ENCODE measurements around the gene NUP210. TPM values are rescaled to one million over a fixed set of nuclear protein-coding genes. Genes with fewer than 3 reads are reported as not detected.

The NUP210 gene
- total and polyA plus RNA-seq, 2 donors (not counting 3 experiments of a cell fraction or from before 2014, with no cell fraction given), result 0.14 to 0.84 TPM

- Histone ChIP-seq H3K9me3 (replicated peaks; ENCODE audit: control insufficient read depth, insufficient read depth, low read length) (no peaks in the 10 kb centered on the region), H3K9ac (replicated peaks; ENCODE audit: extremely low read depth, insufficient read depth, low read length) (no peak overlapping the region), H3K36me3 (ENCODE audit: control insufficient read depth in 2 of 2, extremely low read depth in 1 of 2, insufficient read depth in 2 of 2, low read length in 2 of 2) (no peaks in the 10 kb centered on the region), H3K79me2 (ENCODE audit: control insufficient read depth, insufficient read depth, low read length) (no peaks in the 10 kb centered on the region), H3K4me1 (ENCODE audit: control insufficient read depth, extremely low read depth, insufficient read depth, low read length) (no peaks in the 10 kb centered on the region), H3K9me1 (replicated peaks; ENCODE audit: control insufficient read depth, extremely low read depth, insufficient read depth, low read length) (no peaks in the 10 kb centered on the region), H4K20me1 (replicated peaks; ENCODE audit: control insufficient read depth, extremely low read depth, insufficient read depth, low read length) (no peaks in the 10 kb centered on the region), H3K4me3 (replicated peaks in 1 of 3; ENCODE audit: insufficient read depth in 1 of 3, low read depth in 1 of 3, low read length in 3 of 3) (no peak overlapping the region), H3K27ac (ENCODE audit: insufficient read depth, low read depth, low read length) (no peak overlapping the region), H3K4me2 (ENCODE audit: insufficient read depth, low read length) (no peak overlapping the region), H3K27me3 (ENCODE audit: control insufficient read depth in 2 of 2, insufficient read depth in 2 of 2, low read length in 2 of 2) (no peaks in the 10 kb centered on the region), H2AFZ (ENCODE audit: low read depth, low read length) (no peak overlapping the region)
- BruUV-seq (replicated peaks), result no TSS peak
- no peak for TF ChIP-seq MYC (IDR thresholded peaks at IDR 0.05; ENCODE audit: low read depth, low read length)
- TF ChIP-seq, protein P1, sequence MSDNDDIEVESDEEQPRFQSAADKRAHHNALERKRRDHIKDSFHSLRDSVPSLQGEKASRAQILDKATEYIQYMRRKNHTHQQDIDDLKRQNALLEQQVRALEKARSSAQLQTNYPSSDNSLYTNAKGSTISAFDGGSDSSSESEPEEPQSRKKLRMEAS (IDR thresholded peaks at IDR 0.05; ENCODE audit: insufficient read depth, insufficient read length), result no peak
- TF ChIP-seq JUN (IDR thresholded peaks at IDR 0.05; ENCODE audit: borderline replicate concordance, insufficient read depth, insufficient read length, low read depth), result no peak
- no peak for TF ChIP-seq FOS (IDR thresholded peaks at IDR 0.05; ENCODE audit: borderline replicate concordance, insufficient read depth, low read length)
- dilution Hi-C loops (cut with MboI; ENCODE audit: extremely low pct_ligation_motif_present, low sequenced_read_pairs), result no loop called here
- FAIRE-seq (no peak), DNase-seq (ENCODE audit: low read depth, low spot score) (no peak)
- ChIA-PET CTCF (no interaction called here), POLR2A (no interaction called here)
- intact Hi-C loops (cut with micrococcal nuclease), result no loop called here
Observed at GRCh38 chr3:13407926-13408325, 12.2 kb downstream of the NUP210 start.

- H3K9ac ChIP-seq (replicated peaks; ENCODE audit: extremely low read depth, insufficient read depth, low read length), result no peak overlapping the region
- no peak overlapping the region for H3K27ac ChIP-seq (ENCODE audit: insufficient read depth, low read depth, low read length)
- dilution Hi-C loops (cut with MboI; ENCODE audit: extremely low pct_ligation_motif_present, low sequenced_read_pairs) (no loop called here), intact Hi-C loops (cut with micrococcal nuclease) (no loop called here)
- no peaks in the 10 kb centered on the region for H3K27me3 ChIP-seq (ENCODE audit: control insufficient read depth in 2 of 2, insufficient read depth in 2 of 2, low read length in 2 of 2)
- POLR2A ChIA-PET, result no interaction called here
- H2AFZ ChIP-seq (ENCODE audit: low read depth, low read length), result no peak overlapping the region
- no peaks in the 10 kb centered on the region for H3K79me2 ChIP-seq (ENCODE audit: control insufficient read depth, insufficient read depth, low read length)
- CTCF ChIA-PET, result no interaction called here
- no peak overlapping the region for H3K4me3 ChIP-seq (replicated peaks in 1 of 3; ENCODE audit: insufficient read depth in 1 of 3, low read depth in 1 of 3, low read length in 3 of 3)
- TF ChIP-seq, protein P2, sequence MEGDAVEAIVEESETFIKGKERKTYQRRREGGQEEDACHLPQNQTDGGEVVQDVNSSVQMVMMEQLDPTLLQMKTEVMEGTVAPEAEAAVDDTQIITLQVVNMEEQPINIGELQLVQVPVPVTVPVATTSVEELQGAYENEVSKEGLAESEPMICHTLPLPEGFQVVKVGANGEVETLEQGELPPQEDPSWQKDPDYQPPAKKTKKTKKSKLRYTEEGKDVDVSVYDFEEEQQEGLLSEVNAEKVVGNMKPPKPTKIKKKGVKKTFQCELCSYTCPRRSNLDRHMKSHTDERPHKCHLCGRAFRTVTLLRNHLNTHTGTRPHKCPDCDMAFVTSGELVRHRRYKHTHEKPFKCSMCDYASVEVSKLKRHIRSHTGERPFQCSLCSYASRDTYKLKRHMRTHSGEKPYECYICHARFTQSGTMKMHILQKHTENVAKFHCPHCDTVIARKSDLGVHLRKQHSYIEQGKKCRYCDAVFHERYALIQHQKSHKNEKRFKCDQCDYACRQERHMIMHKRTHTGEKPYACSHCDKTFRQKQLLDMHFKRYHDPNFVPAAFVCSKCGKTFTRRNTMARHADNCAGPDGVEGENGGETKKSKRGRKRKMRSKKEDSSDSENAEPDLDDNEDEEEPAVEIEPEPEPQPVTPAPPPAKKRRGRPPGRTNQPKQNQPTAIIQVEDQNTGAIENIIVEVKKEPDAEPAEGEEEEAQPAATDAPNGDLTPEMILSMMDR (IDR thresholded peaks at IDR 0.05; ENCODE audit: extremely low read depth in 1 of 2, insufficient read depth in 1 of 2, low read depth in 1 of 2, low read length in 2 of 2), result no peak
- TF ChIP-seq, protein P1 (IDR thresholded peaks at IDR 0.05; ENCODE audit: insufficient read depth, insufficient read length), result no peak
- TF ChIP-seq POLR2AphosphoS5 (IDR thresholded peaks at IDR 0.05; ENCODE audit: insufficient read depth, low read depth, low read length), result no peak
- no peak for TF ChIP-seq POLR2A (IDR thresholded peaks at IDR 0.05; ENCODE audit: low read depth, low read length)
- no peak for TF ChIP-seq GATA2 (IDR thresholded peaks at IDR 0.05; ENCODE audit: insufficient read depth, insufficient read length, low read depth, low read length)
- TF ChIP-seq JUN (IDR thresholded peaks at IDR 0.05; ENCODE audit: borderline replicate concordance, insufficient read depth, insufficient read length, low read depth), result no peak
- H3K36me3 ChIP-seq (ENCODE audit: control insufficient read depth in 2 of 2, extremely low read depth in 1 of 2, insufficient read depth in 2 of 2, low read length in 2 of 2), result no peaks in the 10 kb centered on the region
- BruUV-seq (replicated peaks), result no TSS peak
- H3K9me1 ChIP-seq (replicated peaks; ENCODE audit: control insufficient read depth, extremely low read depth, insufficient read depth, low read length), result no peaks in the 10 kb centered on the region
- H3K4me2 ChIP-seq (ENCODE audit: insufficient read depth, low read length), result no peak overlapping the region
- no peak for FAIRE-seq
- DNase-seq (ENCODE audit: low read depth, low spot score), result no peak
- H3K9me3 ChIP-seq (replicated peaks; ENCODE audit: control insufficient read depth, insufficient read depth, low read length), result no peaks in the 10 kb centered on the region
- H4K20me1 ChIP-seq (replicated peaks; ENCODE audit: control insufficient read depth, extremely low read depth, insufficient read depth, low read length), result no peaks in the 10 kb centered on the region
- H3K4me1 ChIP-seq (ENCODE audit: control insufficient read depth, extremely low read depth, insufficient read depth, low read length), result no peaks in the 10 kb centered on the region
Observed at GRCh38 chr3:13407475-13407874, 12.6 kb downstream of the NUP210 start.

Measured in endothelial cell of umbilical vein (primary cell).